ENCODE data around the gene SDR42E2.

SDR42E2 gene

DNA sequence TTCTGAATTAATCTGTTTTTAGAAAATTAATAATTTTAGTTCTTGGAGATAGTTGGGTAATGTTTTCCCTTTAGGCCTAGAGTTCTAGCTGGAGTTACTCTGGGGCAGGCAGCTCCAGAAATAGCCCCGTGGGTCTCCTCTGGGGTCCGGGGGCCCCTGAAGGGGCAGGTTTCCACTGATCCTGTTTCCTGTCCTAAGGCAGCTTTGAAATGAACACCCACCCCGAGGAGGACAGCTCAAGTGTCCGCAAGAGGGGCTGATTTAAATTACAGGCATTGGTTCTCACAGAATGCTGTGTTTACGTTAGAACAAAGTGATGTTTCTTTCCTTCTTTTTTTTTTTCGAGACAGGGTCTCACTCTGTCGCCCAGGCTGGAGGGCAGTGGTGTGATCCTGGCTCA, 67.6 kb downstream of the SDR42E2 start:
- Histone ChIP-seq H3K9me3 (ENCODE audit: control insufficient read depth, low read length) (no peaks in the 10 kb centered on the region), H3K27ac (ENCODE audit: low read depth, low read length, severe bottlenecking) (no peak overlapping the region), H3K4me3 (ENCODE audit: extremely low read depth, insufficient read depth, low read length, poor library complexity, severe bottlenecking) (no peak overlapping the region), H3K4me1 (ENCODE audit: control insufficient read depth, insufficient read depth, low read length, poor library complexity, severe bottlenecking) (peaks cover 3% of the 10 kb centered on the region), H3K36me3 (ENCODE audit: control insufficient read depth, insufficient read depth, low read length) (peaks cover 13% of the 10 kb centered on the region)
- 70 to 85% methylated on average over 5 to 7 of the region's 7 CpGs for WGBS, 2 experiments (ENCODE audit: insufficient coverage in 2 of 2)

DNA sequence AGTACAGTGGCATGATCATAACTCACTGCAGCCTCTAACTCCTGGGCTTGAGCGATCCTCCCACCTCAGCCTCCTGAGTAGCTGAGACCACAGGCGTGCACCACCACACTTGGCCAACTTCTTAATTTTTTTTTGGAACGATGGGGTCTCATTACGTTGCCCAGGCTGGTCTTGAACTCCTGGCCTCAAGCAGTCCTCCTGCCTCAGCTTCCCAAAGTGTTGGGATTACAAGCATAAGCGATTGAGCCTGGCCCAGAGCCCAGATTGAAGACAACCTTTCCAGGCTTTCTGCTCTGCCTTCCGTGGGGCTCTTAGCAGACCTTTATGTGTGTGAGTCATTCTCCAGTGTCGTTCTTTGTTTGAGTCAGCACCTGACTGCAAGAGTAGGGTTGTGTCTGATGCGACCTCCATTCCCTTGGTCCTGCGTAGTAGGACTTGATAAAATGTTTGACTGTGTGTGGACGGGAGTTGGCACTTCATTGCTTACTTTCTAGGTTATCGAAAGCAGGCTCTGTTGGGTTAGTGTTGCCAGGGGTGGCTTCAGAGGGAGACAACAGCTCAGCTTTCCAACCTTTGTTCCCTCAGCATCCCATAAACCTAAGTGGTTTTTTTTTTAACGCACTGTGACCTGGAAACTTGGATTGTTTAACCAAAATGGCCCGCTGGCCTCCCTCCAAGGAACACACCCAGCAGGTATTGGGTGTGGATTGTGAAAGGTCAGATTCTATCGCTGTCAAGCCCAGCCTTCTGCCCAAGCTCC, 70.2 kb downstream of the SDR42E2 start:
- peaks cover 3% of the 10 kb centered on the region for H3K4me1 ChIP-seq (ENCODE audit: control insufficient read depth, insufficient read depth, low read length, poor library complexity, severe bottlenecking)
- H3K36me3 ChIP-seq (ENCODE audit: control insufficient read depth, insufficient read depth, low read length), result peaks cover 17% of the 10 kb centered on the region
- H3K4me3 ChIP-seq (ENCODE audit: extremely low read depth, insufficient read depth, low read length, poor library complexity, severe bottlenecking), result no peak overlapping the region
- no peaks in the 10 kb centered on the region for H3K9me3 ChIP-seq (ENCODE audit: control insufficient read depth, low read length)
- no peak overlapping the region for H3K27ac ChIP-seq (ENCODE audit: low read depth, low read length, severe bottlenecking)
- 89 to 94% methylated on average over 6 to 7 of the region's 14 CpGs for WGBS, 2 experiments (ENCODE audit: insufficient coverage in 2 of 2)

DNA sequence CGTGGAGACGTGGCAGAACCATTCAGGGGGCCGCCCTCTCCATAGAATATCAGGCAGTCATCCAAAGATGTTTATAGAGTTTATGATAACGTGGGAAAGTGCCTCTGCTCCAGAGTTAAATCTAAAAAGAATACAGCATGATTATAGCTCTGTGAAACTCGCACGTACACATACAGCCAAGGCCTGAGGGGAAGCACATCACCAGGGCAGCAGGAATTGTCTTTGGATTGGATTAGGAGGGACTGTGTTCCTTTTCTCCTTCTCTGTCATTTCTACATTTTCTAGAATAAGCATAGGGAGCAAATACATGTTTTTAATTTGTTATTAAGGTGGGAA, 70.7 kb downstream of the SDR42E2 start:
- H3K4me1 ChIP-seq (ENCODE audit: control insufficient read depth, insufficient read depth, low read length, poor library complexity, severe bottlenecking), result peaks cover 3% of the 10 kb centered on the region
- 90 to 93% methylated on average over 2 to 3 of the region's 6 CpGs for WGBS, 2 experiments (ENCODE audit: insufficient coverage in 2 of 2)
- H3K9me3 ChIP-seq (ENCODE audit: control insufficient read depth, low read length), result no peaks in the 10 kb centered on the region
- H3K27ac ChIP-seq (ENCODE audit: low read depth, low read length, severe bottlenecking), result no peak overlapping the region
- H3K36me3 ChIP-seq (ENCODE audit: control insufficient read depth, insufficient read depth, low read length), result peaks cover 18% of the 10 kb centered on the region
- H3K4me3 ChIP-seq (ENCODE audit: extremely low read depth, insufficient read depth, low read length, poor library complexity, severe bottlenecking), result no peak overlapping the region

DNA sequence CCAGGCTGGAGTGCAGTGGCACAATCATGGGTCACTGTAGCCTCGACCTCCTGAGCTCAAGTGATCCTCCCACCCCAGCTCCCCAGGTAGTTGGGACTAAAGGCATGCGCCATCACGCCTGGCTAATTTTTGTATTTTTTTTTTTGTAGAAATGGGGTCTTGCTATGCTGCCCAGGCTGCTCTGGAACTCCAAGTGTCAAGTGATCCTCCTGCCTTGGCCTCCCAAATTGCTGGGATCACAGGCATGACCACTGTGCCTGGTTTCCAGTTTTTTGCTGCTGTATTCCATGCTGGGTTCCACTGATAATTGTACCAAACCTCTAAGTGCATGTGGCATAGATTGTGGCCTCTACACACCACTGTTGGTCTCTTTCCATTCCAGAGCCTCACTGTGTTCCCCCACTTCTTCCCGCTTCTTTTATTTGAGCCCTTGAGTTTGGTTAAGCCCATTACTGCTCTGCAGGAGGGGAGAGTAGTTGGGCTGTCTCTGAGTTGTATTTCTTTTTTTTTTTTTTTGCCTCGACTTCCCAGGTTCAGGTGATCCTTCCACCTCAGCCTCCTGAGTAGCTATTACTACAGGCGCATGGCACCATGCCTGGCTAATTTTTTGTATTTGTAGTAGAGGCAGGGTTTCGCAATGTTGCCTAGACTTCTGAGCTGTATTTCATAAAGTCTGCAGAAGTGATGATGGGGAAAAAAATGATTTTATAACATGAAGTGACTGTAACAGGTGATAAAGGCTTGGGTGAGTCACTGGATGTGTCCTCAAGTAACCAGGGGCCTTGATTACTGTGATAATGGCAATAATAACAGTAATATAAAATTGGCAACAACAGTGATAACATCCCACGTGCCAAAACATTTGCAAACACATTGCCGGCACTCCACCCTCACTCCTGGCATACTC, 73.8 kb downstream of the SDR42E2 start:
- H3K9me3 ChIP-seq (ENCODE audit: control insufficient read depth, low read length), result no peaks in the 10 kb centered on the region
- no peak overlapping the region for H3K27ac ChIP-seq (ENCODE audit: low read depth, low read length, severe bottlenecking)
- no peaks in the 10 kb centered on the region for H3K4me1 ChIP-seq (ENCODE audit: control insufficient read depth, insufficient read depth, low read length, poor library complexity, severe bottlenecking)
- H3K4me3 ChIP-seq (ENCODE audit: extremely low read depth, insufficient read depth, low read length, poor library complexity, severe bottlenecking), result no peak overlapping the region
- 92 to 100% methylated on average over 1 to 4 of the region's 9 CpGs for WGBS, 2 experiments (ENCODE audit: insufficient coverage in 2 of 2)
- peaks cover 18% of the 10 kb centered on the region for H3K36me3 ChIP-seq (ENCODE audit: control insufficient read depth, insufficient read depth, low read length)

DNA sequence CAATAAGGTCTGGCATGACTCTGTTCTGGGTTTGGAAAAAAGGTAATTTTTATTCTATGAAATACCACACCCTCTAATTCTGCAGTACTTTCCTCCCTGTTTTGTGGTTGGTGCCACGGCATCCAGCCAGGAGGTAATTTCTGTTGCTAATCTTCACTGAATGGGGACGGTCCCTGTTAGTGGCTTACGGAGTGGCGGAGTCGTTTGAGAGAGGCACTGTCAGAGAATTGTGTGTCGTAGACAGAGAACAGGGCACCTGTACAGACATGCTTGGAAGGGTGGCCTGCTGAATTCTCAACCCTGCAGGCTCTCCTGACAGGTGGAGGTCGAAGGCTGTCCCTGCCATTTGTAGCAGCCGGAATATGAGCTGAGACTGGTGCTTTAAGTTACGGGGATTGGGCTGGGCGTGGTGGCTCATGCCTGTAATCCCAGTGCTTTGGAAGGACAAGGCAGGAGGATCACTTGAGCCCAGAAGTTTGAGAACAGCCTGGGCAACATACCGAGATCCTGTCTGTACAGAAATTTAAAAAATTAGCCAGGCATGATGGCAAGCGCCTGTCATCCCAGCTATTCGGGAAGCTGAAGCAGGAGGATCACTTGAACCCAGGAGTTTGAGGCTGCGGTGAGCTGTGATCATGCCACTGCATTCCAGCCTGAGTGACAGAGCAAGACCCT, 77.0 kb downstream of the SDR42E2 start:
- H3K27ac ChIP-seq (ENCODE audit: low read depth, low read length, severe bottlenecking), result no peak overlapping the region
- H3K9me3 ChIP-seq (ENCODE audit: control insufficient read depth, low read length), result no peaks in the 10 kb centered on the region
- peaks cover 13% of the 10 kb centered on the region for H3K36me3 ChIP-seq (ENCODE audit: control insufficient read depth, insufficient read depth, low read length)
- no peaks in the 10 kb centered on the region for H3K4me1 ChIP-seq (ENCODE audit: control insufficient read depth, insufficient read depth, low read length, poor library complexity, severe bottlenecking)
- H3K4me3 ChIP-seq (ENCODE audit: extremely low read depth, insufficient read depth, low read length, poor library complexity, severe bottlenecking), result no peak overlapping the region
- WGBS, 2 experiments (ENCODE audit: insufficient coverage in 2 of 2), result 92 to 94% methylated on average over 14 of the region's 14 CpGs

DNA sequence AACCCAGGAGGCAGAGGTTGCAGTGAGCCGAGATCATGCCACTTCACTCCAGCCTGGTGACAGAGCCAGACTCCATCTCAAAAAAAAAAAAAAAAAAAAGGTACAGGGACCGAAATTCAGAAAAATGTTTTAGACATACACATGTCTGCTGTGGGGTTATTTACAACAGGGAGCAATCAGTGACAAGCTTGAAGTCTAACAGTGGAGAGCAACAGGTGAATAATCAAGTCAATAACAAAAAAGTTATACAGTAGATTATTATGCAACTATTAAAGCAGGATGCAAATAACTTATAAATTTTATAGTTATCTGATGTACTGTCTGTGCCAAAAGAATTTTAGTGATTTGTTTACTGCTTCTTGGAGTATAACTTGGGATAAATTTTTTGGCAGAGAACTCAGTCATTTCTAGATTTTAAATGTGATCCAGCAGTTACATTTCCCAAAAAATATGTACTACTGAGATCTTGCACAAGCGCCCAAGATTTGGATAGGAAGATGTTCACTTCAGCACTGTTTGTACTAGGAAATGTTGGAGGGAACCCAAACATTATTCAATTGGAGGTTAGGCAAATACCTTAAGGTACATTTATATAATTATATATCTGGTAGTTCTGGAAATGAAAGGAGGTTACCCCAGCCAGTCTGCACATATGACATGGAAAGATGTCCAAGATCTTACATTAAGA, 77.9 kb downstream of the SDR42E2 start:
- Histone ChIP-seq H3K36me3 (ENCODE audit: control insufficient read depth, insufficient read depth, low read length) (peaks cover 17% of the 10 kb centered on the region), H3K9me3 (ENCODE audit: control insufficient read depth, low read length) (no peaks in the 10 kb centered on the region), H3K27ac (ENCODE audit: low read depth, low read length, severe bottlenecking) (no peak overlapping the region), H3K4me1 (ENCODE audit: control insufficient read depth, insufficient read depth, low read length, poor library complexity, severe bottlenecking) (no peaks in the 10 kb centered on the region), H3K4me3 (ENCODE audit: extremely low read depth, insufficient read depth, low read length, poor library complexity, severe bottlenecking) (no peak overlapping the region)
- 83 to 100% methylated on average over 1 of the region's 3 CpGs for WGBS, 2 experiments (ENCODE audit: insufficient coverage in 2 of 2)
